Umbilical cord (tissue), 2 donors: ENCODE measurements around the gene RNASE1. TPM values are rescaled to one million over a fixed set of nuclear protein-coding genes. Genes with fewer than 3 reads are reported as not detected.

Experiments used
- DNase-seq: peaks from one replicate; pipeline ENCODE4 v3.0.0-alpha.2; 2015; ENCODE audit warnings: low spot score
- total RNA-seq: library from RNA; depleted of rRNA; stranded (reverse); fragments of >200 nt; gene quantifications from one replicate; pipeline ENCODE4 v1.2.3, GENCODE V29; 2014; ENCODE audit warnings: low replicate concordance; ENCODE audit not compliant: insufficient read depth

RNASE1 gene
- total RNA-seq, 1 donor from 2014 or later = 227 TPM

GRCh38 chr14:20808162-20808483, 5.5 kb upstream of the RNASE1 start:
- no peak for DNase-seq

GRCh38 chr14:20807304-20808161, 4.9 kb upstream of the RNASE1 start:
- DNase-seq = no peak

GRCh38 chr14:20805485-20805884, 2.8 kb upstream of the RNASE1 start:
- DNase-seq = no peak

- DNase-seq = no peak
Observed at GRCh38 chr14:20803223-20803622, 579 bp upstream of the RNASE1 start.

GRCh38 chr14:20801726-20802125, 918 bp downstream of the RNASE1 start:
- no peak for DNase-seq

- DNase-seq = peak; percentile 56
Observed at GRCh38 chr14:20799892-20800544, 2.6 kb downstream of the RNASE1 start.

- DNase-seq = peak; percentile 50
Observed at GRCh38 chr14:20799456-20799891, 3.2 kb downstream of the RNASE1 start.

GRCh38 chr14:20798932-20799331, 3.7 kb downstream of the RNASE1 start:
- no peak for DNase-seq

GRCh38 chr14:20798318-20798717, 4.3 kb downstream of the RNASE1 start:
- DNase-seq = no peak

GRCh38 chr14:20797164-20797563, 5.5 kb downstream of the RNASE1 start:
- no peak for DNase-seq

GRCh38 chr14:20794644-20795369, 7.8 kb downstream of the RNASE1 start:
- DNase-seq = no peak

- DNase-seq = no peak
Observed at GRCh38 chr14:20792556-20792955, 10.1 kb downstream of the RNASE1 start.

- DNase-seq = no peak
Observed at GRCh38 chr14:20791597-20791996, 11.0 kb downstream of the RNASE1 start.

GRCh38 chr14:20791187-20791586, 11.5 kb downstream of the RNASE1 start:
- no peak for DNase-seq

GRCh38 chr14:20790464-20791116, 12.1 kb downstream of the RNASE1 start:
- DNase-seq = no peak

- DNase-seq = no peak
Observed at GRCh38 chr14:20789230-20789813, 13.3 kb downstream of the RNASE1 start.

GRCh38 chr14:20787025-20787424, 15.6 kb downstream of the RNASE1 start:
- no peak for DNase-seq

- DNase-seq = peak; percentile 31
Observed at GRCh38 chr14:20782280-20782890, 20.3 kb downstream of the RNASE1 start.

GRCh38 chr14:20781803-20782202, 20.8 kb downstream of the RNASE1 start:
- no peak for DNase-seq

- no peak for DNase-seq
Observed at GRCh38 chr14:20775901-20776300, 26.7 kb downstream of the RNASE1 start.

GRCh38 chr14:20775043-20775442, 27.6 kb downstream of the RNASE1 start:
- DNase-seq = no peak
